ENCODE results near the gene ENAH.

The ENAH gene

GRCh38 chr1:225494789-225495359 is 158.0 kb downstream of the ENAH start:
- DNase-seq: no peak
- TF ChIP-seq POLR2A (IDR thresholded peaks at IDR 0.05; ENCODE audit: low read length) (no peak), GATA1 (IDR thresholded peaks at IDR 0.05; ENCODE audit: low read depth, low read length) (no peak)

DNA sequence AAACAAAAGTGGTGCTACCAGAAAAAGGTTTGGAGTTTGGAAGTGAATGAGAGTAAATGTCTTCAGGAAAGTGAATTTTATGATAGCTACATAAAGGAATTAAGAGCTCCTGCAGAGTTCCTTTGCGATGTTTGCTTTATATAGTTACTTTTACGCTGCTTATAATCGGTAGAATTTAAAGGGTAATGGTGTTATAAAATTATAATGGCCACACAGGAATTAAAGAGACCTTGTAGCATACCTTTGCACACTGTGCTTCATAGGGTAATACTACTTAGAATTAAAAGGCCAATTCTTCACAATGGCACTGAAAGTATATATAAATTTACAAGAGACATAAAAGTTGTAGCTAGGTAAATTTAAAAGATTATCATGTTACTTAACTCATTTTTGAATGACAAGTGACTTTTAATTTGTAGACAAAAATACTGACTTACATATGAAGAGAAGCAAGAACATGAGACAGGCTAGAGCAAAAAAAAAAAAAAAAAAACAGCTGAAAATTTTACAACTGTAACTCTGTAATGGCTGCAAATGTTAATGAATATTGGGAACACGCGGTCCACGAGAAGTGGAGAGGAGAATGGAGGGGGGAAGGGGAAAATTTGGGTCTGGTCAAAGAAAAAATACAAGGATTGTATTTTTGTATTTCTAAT is 159.2 kb downstream of the ENAH start:
- no peak for TF ChIP-seq POLR2A (IDR thresholded peaks at IDR 0.05; ENCODE audit: low read length)
- no peak for TF ChIP-seq GATA1 (IDR thresholded peaks at IDR 0.05; ENCODE audit: low read depth, low read length)
- DNase-seq: no peak

DNA sequence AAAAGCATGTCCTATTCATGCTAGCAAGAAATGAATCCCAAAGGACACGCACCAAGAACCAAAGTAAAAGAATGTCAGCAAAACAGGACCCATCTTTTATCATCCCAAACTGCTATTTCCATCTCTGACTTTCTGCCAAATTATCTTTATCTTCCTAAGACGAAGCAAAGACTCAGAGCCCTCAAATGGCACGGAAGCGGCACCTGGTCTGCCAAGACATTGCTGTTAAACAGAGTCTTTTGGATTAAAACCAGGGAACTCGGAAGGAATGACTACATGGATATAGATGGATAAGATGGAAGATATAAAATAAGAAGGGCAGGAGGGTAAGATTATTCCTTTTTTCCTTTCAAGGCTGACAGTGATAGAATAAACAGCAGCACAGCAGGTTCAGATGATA is 164.2 kb downstream of the ENAH start:
- DNase-seq: no peak
- TF ChIP-seq GATA1 (IDR thresholded peaks at IDR 0.05; ENCODE audit: low read depth, low read length) (no peak), POLR2A (IDR thresholded peaks at IDR 0.05; ENCODE audit: low read length) (no peak)

DNA sequence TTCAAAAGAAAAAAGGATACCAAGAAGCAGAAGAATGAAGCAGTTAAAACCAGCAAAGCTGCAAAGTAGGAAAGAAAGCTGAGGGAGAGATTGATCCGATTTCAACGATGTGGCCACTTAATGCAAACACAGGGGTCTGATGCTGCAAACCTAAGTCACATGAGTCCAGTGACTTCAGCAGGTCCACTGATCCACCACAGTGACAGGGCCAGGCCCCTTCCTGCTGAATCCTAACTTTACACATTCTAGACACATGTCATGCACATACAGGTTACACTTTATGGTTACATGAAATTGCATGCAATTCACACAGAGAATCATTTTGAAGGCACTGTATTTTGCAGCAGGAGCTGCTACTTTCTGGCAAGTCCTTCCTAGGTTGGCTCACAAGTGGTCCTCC is 166.1 kb downstream of the ENAH start:
- no peak for DNase-seq
- TF ChIP-seq POLR2A (IDR thresholded peaks at IDR 0.05; ENCODE audit: low read length) (no peak), GATA1 (IDR thresholded peaks at IDR 0.05; ENCODE audit: low read depth, low read length) (no peak)

- no peak for DNase-seq
- TF ChIP-seq POLR2A (IDR thresholded peaks at IDR 0.05; ENCODE audit: low read length) (no peak), GATA1 (IDR thresholded peaks at IDR 0.05; ENCODE audit: low read depth, low read length) (no peak)
These were observed 166.9 kb downstream of the ENAH start for GRCh38 chr1:225485991-225486530.

- DNase-seq: no peak
- TF ChIP-seq POLR2A (IDR thresholded peaks at IDR 0.05; ENCODE audit: low read length): no peak
- TF ChIP-seq GATA1 (IDR thresholded peaks at IDR 0.05; ENCODE audit: low read depth, low read length): no peak
These were observed 167.7 kb downstream of the ENAH start for GRCh38 chr1:225485226-225485625.

DNA sequence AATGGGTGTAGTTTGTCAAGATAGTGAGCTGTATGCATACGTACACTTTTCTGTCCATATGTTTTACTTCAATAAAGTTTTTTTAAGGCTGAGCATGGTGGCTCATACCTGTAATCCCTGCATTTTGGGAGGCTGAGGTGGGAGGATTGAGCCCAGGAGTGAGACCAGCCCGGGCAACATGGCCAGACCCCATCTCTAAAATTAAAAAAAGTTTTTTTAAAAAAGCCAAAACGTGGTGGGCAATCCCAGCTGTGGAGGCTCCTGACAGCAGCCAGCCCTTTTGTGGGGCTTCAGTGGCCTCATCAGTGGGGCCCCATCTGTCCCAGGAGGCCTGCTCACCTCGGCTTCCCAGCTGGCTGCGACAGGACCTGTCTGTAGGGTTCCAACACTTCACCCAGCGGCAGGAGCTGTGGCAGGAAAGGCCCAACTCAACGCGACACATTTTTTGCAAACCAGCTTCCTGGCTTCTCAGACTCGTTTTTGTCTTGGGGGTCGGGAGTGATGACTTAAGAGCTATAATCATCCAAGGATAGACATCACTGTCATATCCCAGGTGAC is 168.2 kb downstream of the ENAH start:
- no peak for DNase-seq
- TF ChIP-seq GATA1 (IDR thresholded peaks at IDR 0.05; ENCODE audit: low read depth, low read length): no peak
- TF ChIP-seq POLR2A (IDR thresholded peaks at IDR 0.05; ENCODE audit: low read length): no peak

DNA sequence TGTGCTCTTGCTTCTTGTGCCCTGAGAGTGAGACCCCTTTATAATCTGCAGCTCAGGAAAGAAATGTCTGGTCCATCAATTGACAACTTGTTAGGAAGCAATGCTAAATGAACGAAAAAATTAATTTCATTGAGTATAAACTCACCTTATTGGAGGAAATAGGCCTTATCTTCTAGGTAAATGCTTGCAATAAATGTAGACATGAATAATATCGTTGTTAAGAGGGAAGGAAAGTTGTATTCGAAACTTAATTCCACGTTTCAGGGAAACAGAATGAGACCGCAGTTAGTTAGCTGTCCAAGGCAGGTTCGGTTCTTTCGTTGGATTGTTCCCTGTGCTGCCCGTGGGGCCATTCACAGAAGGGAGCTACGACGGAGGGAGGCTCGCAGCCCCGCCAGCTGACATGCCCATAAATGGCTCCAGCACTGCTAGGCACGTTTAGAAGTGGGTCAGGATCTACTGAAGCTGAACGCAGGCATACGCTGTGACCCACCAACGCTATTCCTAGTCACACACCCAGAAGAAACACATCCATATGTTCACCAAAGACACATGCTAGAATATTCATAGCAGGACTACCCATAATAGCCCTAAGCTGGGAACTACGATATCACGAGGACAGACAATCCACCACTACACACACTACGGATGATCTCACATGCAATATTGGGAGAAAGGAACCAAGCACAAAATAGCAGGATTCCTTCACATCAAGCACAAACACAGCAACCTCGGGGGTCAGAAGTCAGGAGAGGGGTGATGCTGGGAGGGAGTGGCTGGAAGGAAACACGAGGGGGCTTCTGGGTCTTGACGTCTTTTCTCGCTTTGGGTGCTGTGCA is 168.9 kb downstream of the ENAH start:
- no peak for TF ChIP-seq POLR2A (IDR thresholded peaks at IDR 0.05; ENCODE audit: low read length)
- TF ChIP-seq GATA1 (IDR thresholded peaks at IDR 0.05; ENCODE audit: low read depth, low read length): no peak
- no peak for DNase-seq

GRCh38 chr1:225482421-225482950 is 170.4 kb downstream of the ENAH start:
- TF ChIP-seq POLR2A (IDR thresholded peaks at IDR 0.05; ENCODE audit: low read length) (no peak), GATA1 (IDR thresholded peaks at IDR 0.05; ENCODE audit: low read depth, low read length) (no peak)
- no peak for DNase-seq

DNA sequence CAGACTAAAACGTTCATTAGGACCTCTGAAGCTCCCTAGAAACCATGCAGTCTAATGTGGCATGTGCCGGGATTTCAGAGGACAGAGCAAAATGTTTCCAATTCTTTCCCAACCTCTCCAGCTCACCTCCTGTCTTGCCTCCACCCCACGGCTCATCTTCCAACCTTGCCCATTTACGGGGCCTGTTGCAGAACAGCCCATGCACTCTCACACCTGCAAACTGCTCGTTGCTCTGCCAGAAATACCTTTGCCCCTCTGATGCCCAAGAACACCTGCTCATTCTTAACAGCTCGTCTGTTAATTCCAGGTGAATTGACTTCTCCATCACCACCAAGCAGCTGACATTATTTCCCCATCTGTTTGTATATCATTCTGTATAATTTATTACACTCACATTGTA is 171.2 kb downstream of the ENAH start:
- TF ChIP-seq POLR2A (IDR thresholded peaks at IDR 0.05; ENCODE audit: low read length): no peak
- DNase-seq: no peak

DNA sequence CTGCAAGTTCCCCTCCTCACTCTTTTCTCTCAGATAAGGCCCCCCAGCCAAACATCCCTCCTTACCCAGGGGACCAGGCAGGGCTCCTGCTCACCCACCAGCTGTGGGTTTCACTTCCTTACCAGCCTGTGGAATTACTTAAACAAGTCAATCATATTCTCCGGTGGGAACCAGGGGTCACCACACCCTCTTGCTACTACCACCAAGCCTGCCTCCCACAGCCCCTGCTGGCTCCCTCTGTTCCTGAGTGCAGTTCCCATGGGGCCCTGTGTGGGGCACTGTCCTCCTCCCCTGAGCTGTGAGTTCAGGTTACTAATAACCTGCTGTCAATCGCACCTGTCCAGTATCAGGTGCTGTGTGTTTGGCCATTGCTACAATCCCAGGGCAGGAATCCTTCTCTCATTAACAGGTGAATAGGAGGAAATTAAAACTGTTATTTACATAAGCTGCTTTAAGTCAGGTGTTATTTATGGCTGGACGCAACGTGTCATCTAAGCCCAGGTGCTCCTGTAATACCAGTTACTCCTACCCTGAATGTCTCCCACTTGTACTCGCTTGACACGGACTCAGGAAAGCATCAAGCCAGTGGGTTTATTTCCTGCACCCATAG is 172.0 kb downstream of the ENAH start:
- peak; percentile 16 to 45 for DNase-seq
- TF ChIP-seq POLR2A (IDR thresholded peaks at IDR 0.05; ENCODE audit: low read length) (no peak), GATA1 (IDR thresholded peaks at IDR 0.05; ENCODE audit: low read depth, low read length) (no peak)

DNA sequence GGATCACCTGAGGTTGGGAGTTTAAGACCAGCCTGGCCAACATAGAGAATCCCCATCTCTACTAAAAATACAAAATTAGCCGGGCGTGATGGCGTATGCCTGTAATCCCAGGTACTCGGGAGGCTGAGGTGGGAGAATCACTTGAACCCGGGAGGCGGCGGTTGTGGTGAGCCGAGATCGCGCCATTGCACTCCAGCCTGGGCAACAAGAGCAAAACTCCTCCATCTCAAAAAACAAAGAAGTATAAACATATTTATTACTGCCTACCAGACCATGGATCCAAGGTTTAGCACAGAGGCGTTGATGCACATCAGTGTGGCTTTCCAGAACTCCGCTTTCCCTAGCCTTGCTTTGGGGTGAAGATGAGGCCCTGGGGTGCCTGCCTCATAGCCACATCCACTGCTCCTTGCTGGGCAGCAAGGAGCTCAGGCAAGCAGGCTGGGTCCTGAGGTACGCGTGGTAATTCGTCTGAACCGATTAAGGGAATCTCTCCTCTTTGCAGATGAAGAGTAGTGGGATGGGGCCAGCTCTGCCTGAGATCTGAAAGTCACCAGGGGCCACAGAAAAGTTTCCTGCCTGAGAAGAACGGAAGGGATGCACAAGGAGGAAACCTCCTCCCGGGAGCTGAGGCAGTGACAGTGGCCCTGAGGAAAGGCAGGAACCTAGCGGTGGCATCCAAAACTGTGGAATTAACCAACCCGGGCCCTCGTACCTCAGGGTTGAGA is 172.8 kb downstream of the ENAH start:
- DNase-seq: no peak
- TF ChIP-seq GATA1 (IDR thresholded peaks at IDR 0.05; ENCODE audit: low read depth, low read length) (no peak), POLR2A (IDR thresholded peaks at IDR 0.05; ENCODE audit: low read length) (no peak)

DNA sequence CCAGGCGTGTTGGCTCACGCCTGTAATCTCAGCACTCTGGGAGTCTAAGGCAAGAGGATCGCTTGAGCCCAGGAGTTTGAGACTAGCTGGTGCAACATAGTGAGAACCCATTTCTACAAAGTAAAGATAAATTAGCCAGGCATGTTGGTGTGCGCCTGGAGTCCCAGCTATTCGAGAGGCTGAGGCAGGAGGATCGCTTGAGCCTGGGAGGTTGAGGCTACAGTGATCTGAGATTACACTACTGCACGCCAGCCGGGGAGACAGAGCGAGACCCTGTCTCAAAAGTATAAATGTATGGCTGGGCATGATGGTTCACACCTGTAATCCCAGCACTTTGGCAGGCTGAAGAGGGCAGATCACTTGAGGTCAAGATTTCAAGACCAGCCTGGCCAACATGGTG is 173.6 kb downstream of the ENAH start:
- TF ChIP-seq POLR2A (IDR thresholded peaks at IDR 0.05; ENCODE audit: low read length) (no peak), GATA1 (IDR thresholded peaks at IDR 0.05; ENCODE audit: low read depth, low read length) (no peak)
- DNase-seq: no peak

All from erythroblast (primary cell).